ENCODE data around the gene TH. TPM values are rescaled to one million over a fixed set of nuclear protein-coding genes. Genes with fewer than 3 reads are reported as not detected.

Gene TH
- polyA plus RNA-seq, 3 donors: 0.73 to 1.7 (median 1.4) TPM

GRCh38 chr11:2168286-2169004, 3.2 kb downstream of the TH start:
- no peak for DNase-seq (ENCODE audit: extremely low read depth in 1 of 11, low read depth in 9 of 11, low spot score in 4 of 11)

DNA sequence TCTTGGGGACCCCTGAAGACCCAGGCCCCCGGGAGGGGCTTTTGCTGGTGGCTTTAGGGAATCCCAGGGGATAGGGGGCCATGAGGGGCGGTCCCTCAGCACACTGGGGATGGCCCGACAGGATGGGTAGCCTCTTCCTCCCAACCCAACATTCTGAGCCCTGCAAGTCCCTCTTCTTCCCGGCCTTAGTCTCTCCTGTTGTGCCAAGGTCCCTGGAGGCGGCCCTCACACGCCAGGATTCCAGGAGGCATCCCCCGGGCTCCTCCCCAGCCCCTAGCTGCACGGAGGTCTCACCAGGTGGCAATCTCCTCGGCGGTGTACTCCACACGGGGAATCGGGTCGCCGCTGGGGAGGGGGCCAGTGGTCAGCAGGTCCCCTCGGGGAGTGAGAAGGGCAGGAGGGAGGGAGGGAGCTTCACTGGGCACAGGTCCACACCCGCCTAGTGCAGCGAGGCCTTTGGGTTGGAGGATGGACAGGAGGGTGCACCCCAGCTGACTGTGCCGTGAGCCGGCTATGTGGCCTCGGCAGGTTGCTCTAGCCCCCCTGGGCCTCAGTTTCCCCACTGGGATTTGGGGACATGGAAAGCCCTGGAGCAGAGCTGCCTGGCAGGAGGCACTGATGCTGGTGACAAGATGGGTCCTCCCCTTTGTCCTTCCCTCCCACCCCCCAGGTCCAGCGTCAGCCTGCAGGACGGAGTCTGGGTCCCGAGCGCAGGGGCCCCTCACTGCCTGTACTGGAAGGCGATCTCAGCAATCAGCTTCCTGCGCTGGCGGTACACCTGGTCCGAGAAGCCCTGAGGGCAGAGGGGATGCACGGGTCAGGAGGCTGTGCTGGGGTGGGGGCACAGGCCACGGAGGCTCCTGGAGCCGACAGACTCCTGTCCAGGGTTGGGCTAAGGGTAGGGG, 4.2 kb downstream of the TH start:
- DNase-seq (ENCODE audit: extremely low read depth in 1 of 11, low read depth in 9 of 11, low spot score in 4 of 11): no peak

GRCh38 chr11:2166091-2166851, 5.3 kb downstream of the TH start:
- no peak for DNase-seq (ENCODE audit: extremely low read depth in 1 of 11, low read depth in 9 of 11, low spot score in 4 of 11)

DNA sequence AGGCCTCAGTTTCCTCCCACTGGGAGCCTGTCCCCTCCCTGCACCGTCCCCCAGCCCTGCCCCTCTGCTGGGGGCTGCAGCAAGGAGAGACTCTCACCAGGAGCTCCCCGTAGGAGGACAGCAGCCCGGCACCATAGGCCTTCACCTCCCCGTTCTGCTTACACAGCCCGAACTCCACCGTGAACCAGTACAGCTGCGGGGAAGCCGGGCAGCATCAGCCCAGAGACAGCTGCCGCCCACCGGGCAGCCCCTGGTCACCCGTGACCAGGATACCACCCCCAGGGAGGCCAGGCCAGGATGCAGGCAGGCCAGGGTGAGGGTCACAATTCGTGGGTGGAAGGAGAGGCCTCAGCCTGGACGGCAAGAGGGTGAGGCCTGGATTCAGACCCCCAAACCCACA, 6.0 kb downstream of the TH start:
- no peak for DNase-seq (ENCODE audit: extremely low read depth in 1 of 11, low read depth in 9 of 11, low spot score in 4 of 11)

- no peak for DNase-seq (ENCODE audit: extremely low read depth in 1 of 11, low read depth in 9 of 11, low spot score in 4 of 11)
Observed at GRCh38 chr11:2164861-2165555, 6.6 kb downstream of the TH start.

- no peak for DNase-seq (ENCODE audit: extremely low read depth in 1 of 11, low read depth in 9 of 11, low spot score in 4 of 11)
Observed at GRCh38 chr11:2164081-2164480, 7.5 kb downstream of the TH start.

DNA sequence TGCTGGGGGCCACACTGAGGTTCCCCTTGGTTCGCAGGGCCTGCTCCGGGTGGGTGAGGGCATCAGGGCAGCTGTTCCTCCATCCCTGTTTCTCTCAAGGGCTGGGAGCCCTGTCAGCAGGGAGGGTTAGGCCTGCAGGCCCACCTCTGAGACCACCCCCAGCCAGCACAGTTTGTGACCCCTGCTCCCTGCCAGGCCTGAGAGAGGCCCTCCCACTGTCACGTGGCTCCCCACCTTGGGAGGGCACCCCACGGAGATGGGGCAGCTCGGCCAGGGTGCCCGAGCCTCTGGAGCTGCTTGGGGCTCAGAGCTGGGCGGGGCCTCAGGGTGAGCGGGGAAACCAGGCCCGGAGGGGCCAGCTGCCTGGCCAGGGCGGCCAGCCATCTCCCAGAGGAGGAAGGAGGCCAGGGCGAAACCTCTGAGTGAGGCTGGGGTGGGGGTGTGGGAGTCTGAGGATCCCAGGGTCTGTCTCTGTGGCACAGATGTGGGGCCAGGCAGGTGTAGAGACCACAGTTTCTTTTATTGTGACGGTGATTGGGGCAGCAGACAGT, 8.1 kb downstream of the TH start:
- DNase-seq (ENCODE audit: extremely low read depth in 1 of 11, low read depth in 9 of 11, low spot score in 4 of 11): no peak

DNA sequence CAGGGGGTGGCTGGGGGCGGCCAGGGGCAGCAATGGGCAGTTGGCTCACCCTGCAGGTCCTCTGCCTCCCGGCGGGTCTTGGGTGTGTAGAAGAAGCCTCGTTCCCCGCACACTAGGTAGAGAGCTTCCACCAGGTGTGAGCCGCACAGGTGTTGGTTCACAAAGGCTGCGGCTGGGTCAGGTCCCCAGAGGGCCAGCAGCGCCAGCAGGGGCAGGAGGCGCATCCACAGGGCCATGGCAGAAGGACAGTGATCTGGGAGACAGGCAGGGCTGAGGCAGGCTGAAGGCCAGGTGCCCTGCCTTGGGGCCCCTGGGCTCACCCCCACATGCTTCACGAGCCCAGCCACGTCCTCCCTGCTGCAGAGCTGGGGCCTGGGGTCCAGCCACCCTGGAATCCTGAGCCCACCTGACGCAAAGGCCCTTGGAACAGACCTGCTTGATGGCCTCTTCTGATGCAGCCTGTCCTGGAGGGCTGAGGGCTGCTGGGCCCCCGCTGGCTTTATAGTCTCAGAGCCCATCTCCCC, 10.8 kb downstream of the TH start, which contains the start of gene INS:
Gene INS, minus strand, starts transcription at position 474 of the 524 bp plus-strand sequence. Its CDS starts 238 bp downstream, at position 236.
- DNase-seq (ENCODE audit: extremely low read depth in 1 of 11, low read depth in 9 of 11, low spot score in 4 of 11): no peak

DNA sequence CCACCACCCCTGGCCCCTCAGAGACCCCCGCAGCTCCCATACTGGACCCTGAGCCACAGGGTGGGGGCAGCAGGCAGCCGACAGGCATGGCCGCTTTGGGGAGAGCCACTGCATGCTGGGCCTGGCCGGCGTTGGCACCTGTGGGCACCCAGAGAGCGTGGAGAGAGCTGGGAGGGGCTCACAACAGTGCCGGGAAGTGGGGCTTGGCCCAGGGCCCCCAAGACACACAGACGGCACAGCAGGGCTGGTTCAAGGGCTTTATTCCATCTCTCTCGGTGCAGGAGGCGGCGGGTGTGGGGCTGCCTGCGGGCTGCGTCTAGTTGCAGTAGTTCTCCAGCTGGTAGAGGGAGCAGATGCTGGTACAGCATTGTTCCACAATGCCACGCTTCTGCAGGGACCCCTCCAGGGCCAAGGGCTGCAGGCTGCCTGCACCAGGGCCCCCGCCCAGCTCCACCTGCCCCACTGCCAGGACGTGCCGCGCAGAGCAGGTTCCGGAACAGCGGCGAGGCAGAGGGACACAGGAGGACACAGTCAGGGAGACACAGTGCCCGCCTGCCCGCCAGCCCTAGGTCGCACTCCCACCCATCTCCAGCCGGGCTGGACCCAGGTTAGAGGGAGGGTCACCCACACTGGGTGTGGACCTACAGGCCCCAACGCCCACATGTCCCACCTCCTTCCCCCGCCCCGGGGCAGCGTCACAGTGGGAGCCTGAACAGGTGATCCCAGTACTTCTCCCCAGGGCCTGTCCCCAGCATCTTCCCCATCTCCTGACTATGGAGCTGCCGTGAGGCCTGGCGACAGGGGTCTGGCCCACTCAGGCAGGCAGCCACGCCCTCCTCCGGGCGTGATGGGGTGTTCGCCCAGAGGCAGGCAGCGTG, 11.8 kb downstream of the TH start:
- DNase-seq (ENCODE audit: extremely low read depth in 1 of 11, low read depth in 9 of 11, low spot score in 4 of 11): no peak

DNA sequence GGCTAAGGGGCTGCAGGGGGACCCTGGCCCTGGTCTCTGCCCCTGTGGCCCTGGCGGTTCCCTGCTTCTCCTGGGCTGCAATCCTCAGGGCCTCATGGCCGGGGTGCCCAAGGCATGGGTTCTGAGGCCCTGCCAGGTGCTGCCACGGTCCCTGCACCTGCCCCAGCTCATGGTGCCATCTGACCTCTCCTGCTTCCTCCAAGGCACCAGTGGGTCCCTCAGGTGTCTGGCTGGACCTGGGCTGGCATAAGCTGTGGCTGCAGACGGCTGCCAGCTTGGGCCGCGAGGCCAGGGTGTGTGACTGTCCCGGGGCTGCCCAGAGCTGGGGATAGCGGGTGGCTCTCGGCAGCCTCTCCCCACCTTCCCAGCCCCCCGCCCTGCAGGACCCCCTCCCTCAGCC, 12.6 kb downstream of the TH start:
- no peak for DNase-seq (ENCODE audit: extremely low read depth in 1 of 11, low read depth in 9 of 11, low spot score in 4 of 11)

DNA sequence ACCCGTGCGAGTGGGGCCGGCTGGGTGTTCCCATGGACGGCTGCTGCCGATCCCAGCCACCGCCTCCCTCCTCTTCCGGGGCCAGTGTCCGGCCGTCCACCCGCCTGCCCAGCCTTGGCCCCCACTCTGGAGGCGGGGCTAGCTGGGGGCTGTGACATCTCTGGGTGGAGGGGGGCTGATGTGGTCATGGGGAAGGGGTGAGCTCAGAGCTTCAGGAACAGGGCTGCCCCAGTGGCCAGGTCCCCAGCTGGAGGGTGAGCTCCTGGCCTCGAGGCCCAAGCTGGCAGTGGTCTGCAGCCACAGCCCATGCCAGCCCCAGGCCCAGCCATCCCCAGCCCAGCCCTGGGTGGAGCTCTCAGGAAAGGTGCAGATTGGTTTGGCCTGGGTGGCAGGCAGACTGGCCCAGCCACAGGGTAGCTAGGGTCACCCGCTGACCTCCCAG, 13.3 kb downstream of the TH start:
- no peak for DNase-seq (ENCODE audit: extremely low read depth in 1 of 11, low read depth in 9 of 11, low spot score in 4 of 11)

- no peak for DNase-seq (ENCODE audit: extremely low read depth in 1 of 11, low read depth in 9 of 11, low spot score in 4 of 11)
Observed at GRCh38 chr11:2157294-2158040, 14.1 kb downstream of the TH start.

- DNase-seq (ENCODE audit: extremely low read depth in 1 of 11, low read depth in 9 of 11, low spot score in 4 of 11): no peak
Observed at GRCh38 chr11:2156416-2157182, 15.0 kb downstream of the TH start.

DNA sequence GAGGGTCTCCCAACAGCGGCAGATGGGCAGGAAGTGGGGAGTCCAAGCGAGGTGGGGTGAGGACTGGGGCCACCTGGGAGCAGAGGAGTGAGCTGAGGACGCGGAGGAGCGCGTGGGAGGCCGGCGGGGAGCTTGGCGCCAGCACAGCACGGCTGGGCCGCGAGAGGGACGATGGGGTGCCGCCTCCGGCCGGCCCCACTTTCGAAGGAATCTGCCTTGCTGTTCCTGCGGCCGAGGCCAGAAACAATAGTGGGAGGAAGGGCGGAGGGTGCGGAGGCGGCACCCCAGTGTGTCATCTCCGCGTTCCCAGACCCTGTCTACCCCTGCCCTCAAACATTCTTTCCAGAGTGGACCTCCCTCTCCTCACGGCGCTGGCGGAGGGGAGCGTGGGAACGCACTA, 16.1 kb downstream of the TH start:
- DNase-seq (ENCODE audit: extremely low read depth in 1 of 11, low read depth in 9 of 11, low spot score in 4 of 11): no peak

GRCh38 chr11:2154889-2155288, 16.7 kb downstream of the TH start:
- no peak for DNase-seq (ENCODE audit: extremely low read depth in 1 of 11, low read depth in 9 of 11, low spot score in 4 of 11)

DNA sequence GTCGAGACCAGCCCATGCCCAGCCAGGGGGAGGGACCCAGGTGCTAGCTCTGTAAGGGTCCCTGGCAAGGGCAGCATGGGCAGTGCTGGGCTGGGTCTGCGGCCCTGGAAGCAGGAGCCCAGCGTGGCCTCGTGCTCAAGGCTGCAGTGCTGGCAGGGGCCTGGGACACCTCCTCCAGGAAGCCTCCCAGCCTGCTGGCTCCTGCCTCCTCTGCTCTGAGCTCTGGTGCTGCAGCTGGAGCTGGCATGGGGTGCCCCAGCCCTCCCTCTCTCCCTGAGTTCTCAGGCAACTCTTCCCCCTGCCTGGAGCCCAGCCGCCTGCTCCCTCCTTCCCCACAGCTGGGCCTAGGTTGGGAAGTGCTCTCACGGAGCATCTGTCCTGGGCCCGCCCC, 17.4 kb downstream of the TH start:
- no peak for DNase-seq (ENCODE audit: extremely low read depth in 1 of 11, low read depth in 9 of 11, low spot score in 4 of 11)

All from renal cortex interstitium (tissue), 11 donors.